ENCODE measurements around the gene DNM2. TPM values are rescaled to one million over a fixed set of nuclear protein-coding genes. Genes with fewer than 3 reads are reported as not detected.
"Not testable (repeated sequence)": the region's sequence is repeated elsewhere in the genome, so short reads cannot be mapped to it uniquely, and the experiment has no call there.

DNM2 gene
- total and polyA plus RNA-seq, 2 donors, result 76.2 to 87.0 TPM

DNA sequence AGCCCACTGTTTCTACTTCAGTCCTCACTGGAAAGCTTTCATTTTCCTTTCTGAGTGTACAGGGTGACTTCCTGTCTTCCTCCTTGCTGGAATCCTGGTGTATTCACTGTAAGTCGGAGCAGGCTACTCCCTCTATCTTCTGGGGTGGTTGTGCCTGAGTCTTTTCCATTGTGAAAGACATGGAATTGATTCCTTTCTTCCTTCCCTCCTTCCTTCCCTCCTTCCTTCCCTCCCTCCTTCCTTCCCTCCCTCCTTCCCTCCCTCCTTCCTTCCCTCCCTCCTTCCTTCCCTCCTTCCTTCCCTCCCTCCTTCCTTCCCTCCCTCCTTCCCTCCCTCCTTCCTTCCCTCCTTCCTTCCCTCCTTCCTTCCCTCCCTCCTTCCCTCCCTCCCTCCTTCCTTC is 40.2 kb downstream of the DNM2 start:
- H3K36me3 ChIP-seq (ENCODE audit: insufficient read depth); DNase-seq (ENCODE audit: extremely low spot score); H3K4me3 ChIP-seq (ENCODE audit: low read depth, low read length); H3K4me1 ChIP-seq (ENCODE audit: insufficient read depth); H3K27ac ChIP-seq (ENCODE audit: low read depth): not testable (repeated sequence)
- WGBS, result 81% methylated on average over 1 of the region's 1 CpG

DNA sequence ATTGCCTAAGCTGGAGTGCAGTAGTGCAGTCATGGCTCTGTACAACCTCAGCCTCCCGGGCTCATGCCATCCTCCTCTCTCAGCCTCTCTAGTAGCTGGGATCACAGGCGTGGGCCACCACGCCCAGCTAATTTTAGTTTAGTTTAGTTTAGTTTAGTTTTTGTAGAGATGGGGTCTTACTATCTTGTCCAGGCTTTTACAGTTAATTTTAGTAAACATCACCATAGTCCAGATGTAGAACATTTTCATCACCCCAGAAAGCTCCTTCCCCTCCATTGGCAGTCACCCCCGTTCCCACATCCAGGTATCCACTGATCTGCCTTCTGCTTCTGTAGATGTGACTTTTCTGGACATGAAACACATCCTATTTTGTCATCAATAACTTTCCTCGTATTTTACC is 41.1 kb downstream of the DNM2 start:
- Histone ChIP-seq H3K27ac (ENCODE audit: low read depth) (no peak overlapping the region), H3K4me3 (ENCODE audit: low read depth, low read length) (no peak overlapping the region), H3K36me3 (ENCODE audit: insufficient read depth) (peaks cover 1% of the 10 kb centered on the region), H3K4me1 (ENCODE audit: insufficient read depth) (peaks cover 3% of the 10 kb centered on the region)
- DNase-seq (ENCODE audit: extremely low spot score), result no peak
- 90% methylated on average over 5 of the region's 5 CpGs for WGBS

DNA sequence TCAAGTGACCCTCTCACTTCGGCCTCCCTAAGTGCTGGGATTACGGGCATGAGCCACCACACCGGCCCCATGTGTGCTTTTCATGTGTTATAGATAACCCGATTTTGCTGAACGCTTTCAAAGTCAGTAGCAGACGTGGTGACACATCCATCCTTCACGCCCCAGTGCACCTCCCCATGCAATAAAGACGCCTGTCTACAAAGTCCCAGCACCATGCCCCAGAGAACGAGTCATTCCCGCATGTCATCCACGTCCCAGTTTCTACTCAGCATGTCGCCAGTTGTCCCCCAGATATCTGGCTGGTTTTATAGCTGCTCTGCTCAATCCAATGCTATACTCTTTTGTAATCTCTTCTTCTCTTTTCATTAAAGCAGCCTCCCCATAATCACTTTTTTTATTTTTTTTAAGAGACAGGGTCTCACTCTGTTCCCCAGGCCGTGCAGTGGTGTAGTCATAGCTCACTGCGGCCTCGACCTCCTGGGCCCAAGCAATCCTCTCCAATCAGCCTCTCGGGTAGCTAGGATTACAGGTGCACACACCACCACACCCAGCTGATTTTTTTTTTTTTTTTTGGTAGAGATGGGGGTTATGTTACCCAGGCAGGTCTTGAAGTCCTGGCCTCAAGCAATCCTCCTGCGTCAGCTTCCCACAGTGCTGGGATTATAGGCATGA is 42.5 kb downstream of the DNM2 start:
- H3K4me1 ChIP-seq (ENCODE audit: insufficient read depth), result peaks cover 3% of the 10 kb centered on the region
- no peak overlapping the region for H3K27ac ChIP-seq (ENCODE audit: low read depth)
- H3K4me3 ChIP-seq (ENCODE audit: low read depth, low read length), result no peak overlapping the region
- peaks cover 1% of the 10 kb centered on the region for H3K36me3 ChIP-seq (ENCODE audit: insufficient read depth)
- 82% methylated on average over 17 of the region's 17 CpGs for WGBS
- DNase-seq (ENCODE audit: extremely low spot score), result no peak

DNA sequence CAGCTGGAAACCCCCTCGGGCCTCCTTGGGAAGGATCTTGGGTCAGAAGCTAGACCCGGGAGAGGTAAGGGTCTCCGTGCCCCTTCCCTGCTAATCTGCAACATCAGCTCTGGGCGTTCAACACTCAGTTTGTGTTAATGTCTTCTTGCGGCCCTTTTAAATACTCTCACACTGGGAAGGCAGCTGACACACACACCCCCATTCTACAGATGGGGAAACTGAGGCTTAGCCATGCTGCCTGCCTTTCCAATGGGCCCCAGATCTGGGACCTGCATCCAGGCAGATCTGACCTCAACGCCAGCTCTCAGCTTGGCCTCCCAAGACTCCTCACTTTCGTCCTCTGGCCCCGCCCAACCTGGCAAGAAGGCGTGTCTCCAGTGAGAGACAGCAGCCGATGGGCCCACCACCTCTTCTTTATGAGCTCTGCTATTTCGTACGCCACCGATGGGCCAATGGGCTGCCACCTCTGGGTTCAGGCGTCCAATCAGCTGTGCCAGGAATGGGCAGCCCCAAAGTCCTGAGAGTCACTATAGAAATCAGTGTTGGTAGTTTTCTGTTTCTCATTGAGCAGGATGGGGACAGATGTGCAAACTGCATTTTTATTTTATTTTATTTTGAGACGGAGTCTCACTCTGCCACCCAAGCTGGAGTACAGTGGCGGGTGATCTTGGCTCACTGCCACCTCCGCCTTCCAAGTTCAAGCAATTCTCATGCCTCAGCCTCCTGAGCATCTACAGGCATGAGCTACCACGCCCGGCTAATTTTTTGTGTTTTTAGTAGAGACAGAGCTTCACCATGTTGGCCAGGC is 43.8 kb downstream of the DNM2 start:
- DNase-seq (ENCODE audit: extremely low spot score), result no peak
- Histone ChIP-seq H3K36me3 (ENCODE audit: insufficient read depth) (no peaks in the 10 kb centered on the region), H3K27ac (ENCODE audit: low read depth) (no peak overlapping the region), H3K4me1 (ENCODE audit: insufficient read depth) (peaks cover 3% of the 10 kb centered on the region), H3K4me3 (ENCODE audit: low read depth, low read length) (no peak overlapping the region)
- WGBS, result 86% methylated on average over 19 of the region's 19 CpGs

DNA sequence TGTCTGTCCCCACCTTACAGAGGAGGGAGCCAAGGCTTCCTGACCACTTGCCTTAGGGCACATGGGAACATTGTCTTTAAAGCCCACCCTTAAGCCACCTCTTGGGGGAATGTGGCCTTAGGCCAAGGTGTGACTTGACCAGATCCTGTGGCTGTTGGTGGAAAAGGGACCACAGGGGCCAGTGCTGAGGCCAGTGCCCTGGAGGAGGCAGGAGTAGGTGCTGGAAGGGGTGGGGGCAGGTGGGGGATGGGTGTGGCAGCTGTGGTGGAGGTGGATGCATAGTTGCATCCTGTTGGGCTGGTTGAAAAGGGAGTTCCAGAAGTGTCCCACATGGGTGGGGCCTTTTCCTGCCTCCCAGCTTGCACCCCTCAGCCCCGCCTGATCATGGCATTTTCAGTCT is 44.8 kb downstream of the DNM2 start:
- no peak overlapping the region for H3K27ac ChIP-seq (ENCODE audit: low read depth)
- no peak for DNase-seq (ENCODE audit: extremely low spot score)
- peaks cover 3% of the 10 kb centered on the region for H3K4me1 ChIP-seq (ENCODE audit: insufficient read depth)
- no peaks in the 10 kb centered on the region for H3K36me3 ChIP-seq (ENCODE audit: insufficient read depth)
- 69% methylated on average over 1 of the region's 1 CpG for WGBS
- H3K4me3 ChIP-seq (ENCODE audit: low read depth, low read length), result no peak overlapping the region

DNA sequence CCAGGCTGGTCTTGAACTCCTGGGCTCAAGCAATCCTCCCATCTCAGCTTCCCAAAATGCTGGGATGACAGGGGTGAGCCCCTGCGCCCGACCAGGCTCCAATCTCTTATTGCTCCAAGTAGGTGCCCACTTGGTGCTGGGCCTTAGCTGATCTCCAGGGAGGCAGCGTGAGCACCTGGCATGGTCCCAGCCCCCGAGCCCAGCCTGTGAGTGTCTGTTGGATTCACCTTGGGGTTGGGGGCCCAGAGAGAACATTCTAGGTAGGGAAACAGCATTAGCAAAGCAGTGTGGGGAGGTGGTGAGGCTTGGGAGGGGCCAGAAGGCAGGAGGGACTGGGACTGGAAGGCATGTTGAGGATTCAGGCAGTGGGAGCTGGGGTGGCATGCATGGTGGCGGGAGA is 45.5 kb downstream of the DNM2 start:
- H3K27ac ChIP-seq (ENCODE audit: low read depth), result no peak overlapping the region
- peaks cover 3% of the 10 kb centered on the region for H3K4me1 ChIP-seq (ENCODE audit: insufficient read depth)
- WGBS, result 78% methylated on average over 5 of the region's 5 CpGs
- no peak for DNase-seq (ENCODE audit: extremely low spot score)
- H3K4me3 ChIP-seq (ENCODE audit: low read depth, low read length), result no peak overlapping the region
- H3K36me3 ChIP-seq (ENCODE audit: insufficient read depth), result no peaks in the 10 kb centered on the region

DNA sequence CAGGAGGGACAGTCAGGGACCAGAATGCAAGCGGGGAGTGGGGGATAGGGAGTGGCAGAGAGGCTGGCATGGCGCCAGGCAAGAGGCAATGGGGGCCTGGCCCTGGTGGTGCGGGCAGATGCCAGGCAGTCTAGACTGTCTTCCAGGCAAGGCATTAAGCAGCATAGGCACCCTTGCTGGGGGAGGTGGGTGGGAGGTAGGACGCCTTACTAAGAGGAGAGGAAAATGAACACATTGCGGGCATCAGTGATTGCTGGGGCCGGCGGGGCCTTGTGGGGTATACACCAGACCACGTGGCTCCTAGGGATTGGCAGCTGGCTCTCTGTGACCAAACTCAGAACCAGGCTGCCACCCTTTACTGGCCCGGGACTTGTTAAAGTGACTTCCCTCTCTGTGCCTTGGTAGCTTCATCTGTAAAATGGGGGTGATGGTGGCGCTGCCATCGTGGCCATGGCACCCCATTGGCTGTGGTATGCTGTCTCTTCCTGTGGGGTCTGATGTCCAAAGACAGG is 46.0 kb downstream of the DNM2 start:
- no peak for DNase-seq (ENCODE audit: extremely low spot score)
- no peaks in the 10 kb centered on the region for H3K36me3 ChIP-seq (ENCODE audit: insufficient read depth)
- H3K27ac ChIP-seq (ENCODE audit: low read depth), result no peak overlapping the region
- 75% methylated on average over 11 of the region's 11 CpGs for WGBS
- H3K4me1 ChIP-seq (ENCODE audit: insufficient read depth), result peaks cover 3% of the 10 kb centered on the region
- H3K4me3 ChIP-seq (ENCODE audit: low read depth, low read length), result no peak overlapping the region

DNA sequence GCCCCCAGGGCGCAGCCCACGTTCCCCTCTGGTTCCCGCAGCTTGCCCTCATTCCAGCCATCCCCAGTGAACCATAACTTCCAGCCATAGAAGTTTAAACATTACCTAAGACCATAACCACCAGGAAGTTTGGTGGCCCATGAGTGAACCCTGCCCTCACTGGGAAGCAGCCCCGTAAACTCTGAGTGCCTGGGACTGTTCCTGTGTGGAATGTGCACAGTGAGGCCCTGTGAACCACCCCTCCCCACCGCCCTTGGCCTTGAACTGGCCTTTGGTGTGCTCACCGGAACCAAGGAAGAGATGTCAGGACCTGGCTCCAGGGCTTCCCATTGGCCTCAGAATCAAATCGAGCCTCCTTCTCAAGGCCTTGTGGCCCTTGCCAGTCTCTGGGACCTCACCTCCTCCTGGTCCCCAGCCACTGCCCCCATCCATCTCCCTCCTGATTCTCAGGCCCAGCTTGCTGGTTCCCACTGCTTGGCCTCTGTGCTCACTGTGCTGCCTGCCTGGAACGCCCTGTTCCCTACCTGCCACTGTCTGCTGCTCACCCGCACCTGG is 46.5 kb downstream of the DNM2 start:
- WGBS, result 83% methylated on average over 9 of the region's 9 CpGs
- Histone ChIP-seq H3K4me3 (ENCODE audit: low read depth, low read length) (no peak overlapping the region), H3K27ac (ENCODE audit: low read depth) (no peak overlapping the region), H3K4me1 (ENCODE audit: insufficient read depth) (peaks cover 1% of the 10 kb centered on the region), H3K36me3 (ENCODE audit: insufficient read depth) (no peaks in the 10 kb centered on the region)
- no peak for DNase-seq (ENCODE audit: extremely low spot score)

DNA sequence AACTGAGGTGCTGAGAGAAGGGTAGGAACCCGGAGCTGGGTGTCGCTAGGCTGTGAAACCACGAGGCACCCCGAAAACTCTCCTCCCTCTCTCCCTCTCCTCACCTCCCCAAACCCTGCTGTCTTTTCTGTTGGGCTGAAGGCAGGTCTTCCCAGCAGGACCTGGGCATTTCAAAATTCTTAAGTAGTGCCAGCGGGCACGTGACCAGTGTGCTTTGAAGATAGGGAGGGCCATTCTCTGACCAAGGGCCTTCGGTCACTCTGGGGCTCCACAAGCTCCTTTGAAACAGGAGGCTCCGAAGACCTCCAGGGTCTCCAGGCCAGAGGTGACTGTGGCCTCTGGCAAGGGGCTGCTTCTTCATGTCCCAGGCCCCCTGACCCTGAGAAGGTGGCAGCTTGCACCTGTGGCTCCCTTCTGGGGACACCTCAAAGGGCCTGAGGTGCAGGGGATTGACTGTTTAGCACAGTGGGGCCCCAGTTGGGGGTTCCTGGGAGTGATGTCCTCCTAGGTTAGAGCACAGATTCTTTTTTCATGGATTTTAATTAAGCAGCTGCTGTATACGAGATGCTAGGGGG is 48.3 kb downstream of the DNM2 start:
- H3K36me3 ChIP-seq (ENCODE audit: insufficient read depth), result no peaks in the 10 kb centered on the region
- H3K27ac ChIP-seq (ENCODE audit: low read depth), result peak overlapping the region; percentile 42
- DNase-seq (ENCODE audit: extremely low spot score), result no peak
- 85% methylated on average over 9 of the region's 9 CpGs for WGBS
- no peaks in the 10 kb centered on the region for H3K4me1 ChIP-seq (ENCODE audit: insufficient read depth)
- H3K4me3 ChIP-seq (ENCODE audit: low read depth, low read length), result no peak overlapping the region

DNA sequence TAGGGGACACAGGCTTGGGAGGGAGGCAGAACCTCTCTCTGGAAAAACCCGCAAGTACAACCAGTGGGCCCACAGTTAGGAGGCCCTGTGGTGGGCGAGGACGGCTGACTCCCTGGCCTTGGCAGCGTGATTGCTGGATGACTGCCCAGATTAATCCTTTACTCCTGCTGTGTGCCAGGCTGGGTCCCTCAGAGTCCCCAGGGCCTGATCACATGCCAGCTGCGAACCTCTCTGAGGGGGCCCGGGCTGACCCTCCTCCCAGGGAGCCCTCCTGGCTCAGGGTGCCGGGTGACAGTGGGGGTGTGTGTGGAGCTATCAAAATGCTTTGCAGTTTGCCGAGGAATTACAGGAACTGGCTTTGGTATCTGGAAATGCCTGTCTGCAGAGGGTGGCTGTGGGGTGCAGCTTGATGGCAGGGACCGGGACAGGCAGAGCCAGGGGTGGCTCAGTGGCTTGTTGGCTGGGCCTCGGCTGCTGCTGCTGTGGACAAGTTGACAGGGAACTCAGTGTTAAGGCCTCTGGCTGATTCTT is 48.9 kb downstream of the DNM2 start:
- 34% methylated on average over 10 of the region's 10 CpGs for WGBS
- Histone ChIP-seq H3K27ac (ENCODE audit: low read depth) (peak overlapping the region; percentile 42), H3K4me1 (ENCODE audit: insufficient read depth) (no peaks in the 10 kb centered on the region), H3K36me3 (ENCODE audit: insufficient read depth) (no peaks in the 10 kb centered on the region), H3K4me3 (ENCODE audit: low read depth, low read length) (no peak overlapping the region)
- no peak for DNase-seq (ENCODE audit: extremely low spot score)

DNA sequence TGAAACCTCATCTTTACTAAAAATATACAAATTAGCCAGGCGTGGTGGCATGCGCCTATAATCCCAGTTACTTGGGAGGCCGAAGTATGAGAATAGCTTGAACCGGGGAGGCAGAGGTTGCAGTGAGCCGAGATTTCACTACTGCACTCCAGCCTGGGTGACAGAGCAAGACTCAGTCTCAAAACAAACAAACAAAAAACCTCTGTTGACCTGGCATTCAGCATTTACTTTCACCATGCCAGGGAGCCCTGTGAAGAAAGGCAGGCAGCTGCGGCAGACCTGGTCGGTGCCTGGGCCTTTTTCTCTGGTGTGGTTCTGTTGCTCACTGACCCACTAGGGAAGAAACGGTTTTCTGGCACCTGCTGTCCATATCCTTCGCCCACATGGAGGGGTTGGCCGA is 49.8 kb downstream of the DNM2 start:
- Histone ChIP-seq H3K36me3 (ENCODE audit: insufficient read depth) (no peaks in the 10 kb centered on the region), H3K4me1 (ENCODE audit: insufficient read depth) (no peaks in the 10 kb centered on the region), H3K4me3 (ENCODE audit: low read depth, low read length) (no peak overlapping the region), H3K27ac (ENCODE audit: low read depth) (no peak overlapping the region)
- 95% methylated on average over 10 of the region's 10 CpGs for WGBS
- no peak for DNase-seq (ENCODE audit: extremely low spot score)

DNA sequence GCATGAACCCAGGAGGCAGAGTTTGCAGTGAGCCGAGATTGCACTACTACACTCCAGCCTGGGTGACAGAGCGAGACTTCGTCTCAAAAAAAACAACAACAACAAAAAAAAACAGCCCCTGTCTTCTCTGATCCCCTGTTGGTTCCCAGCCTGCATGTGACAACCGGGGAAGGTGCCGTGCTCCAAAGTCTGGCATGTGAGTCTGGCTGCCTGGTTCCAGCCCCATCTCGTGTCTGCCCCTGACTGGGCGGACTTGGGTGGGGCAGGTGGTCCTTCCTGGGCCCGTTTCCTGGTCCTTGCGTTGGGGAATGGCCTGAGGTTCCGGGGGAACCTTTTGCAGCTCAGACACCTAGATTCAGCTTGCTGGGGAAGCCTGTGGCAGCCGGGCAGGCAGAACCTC is 50.5 kb downstream of the DNM2 start:
- no peaks in the 10 kb centered on the region for H3K36me3 ChIP-seq (ENCODE audit: insufficient read depth)
- no peak overlapping the region for H3K4me3 ChIP-seq (ENCODE audit: low read depth, low read length)
- H3K27ac ChIP-seq (ENCODE audit: low read depth), result no peak overlapping the region
- no peaks in the 10 kb centered on the region for H3K4me1 ChIP-seq (ENCODE audit: insufficient read depth)
- no peak for DNase-seq (ENCODE audit: extremely low spot score)
- WGBS, result 88% methylated on average over 11 of the region's 11 CpGs

DNA sequence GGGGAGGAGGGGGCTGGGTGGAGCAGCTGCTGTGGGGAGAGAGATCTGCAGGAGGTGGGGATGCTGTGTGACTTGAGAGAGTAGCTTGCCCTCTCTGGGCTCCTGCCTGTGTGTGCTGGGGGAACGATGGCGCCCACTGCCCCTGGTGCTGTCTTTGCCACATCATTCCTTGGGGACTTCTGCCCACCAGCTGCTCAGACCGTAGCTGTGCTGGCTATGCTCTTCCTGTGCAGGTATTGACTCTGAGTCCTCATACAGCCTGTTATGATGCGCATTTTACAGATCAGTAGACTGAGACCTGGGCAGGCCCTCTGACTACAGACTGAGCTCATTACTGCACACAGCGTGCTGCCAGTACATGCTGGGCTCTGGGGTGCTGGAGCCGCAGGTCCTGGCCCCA is 51.1 kb downstream of the DNM2 start:
- H3K27ac ChIP-seq (ENCODE audit: low read depth), result no peak overlapping the region
- H3K36me3 ChIP-seq (ENCODE audit: insufficient read depth), result no peaks in the 10 kb centered on the region
- DNase-seq (ENCODE audit: extremely low spot score), result no peak
- 90% methylated on average over 6 of the region's 6 CpGs for WGBS
- no peak overlapping the region for H3K4me3 ChIP-seq (ENCODE audit: low read depth, low read length)
- H3K4me1 ChIP-seq (ENCODE audit: insufficient read depth), result no peaks in the 10 kb centered on the region

Measured in urinary bladder (tissue), 4 donors.